NCI-H460 (cell line): Measurements from ENCODE around the gene GDPGP1. TPM values are rescaled to one million over a fixed set of nuclear protein-coding genes. Genes with fewer than 3 reads are reported as not detected.
A peak's percentile ranks its signal among the peaks of the same experiment; 100 is the strongest.
"Not testable (repeated sequence)": the region's sequence is repeated elsewhere in the genome, so short reads cannot be mapped to it uniquely, and the experiment has no call there.

Experiments used
- DNase-seq: peaks from one replicate; pipeline ENCODE4 v3.0.0-alpha.2; 2016; ENCODE audit warnings: low read depth; ENCODE audit errors: extremely low read depth
- polyA plus RNA-seq: library from polyadenylated mRNA; depleted of rRNA; stranded (reverse); fragments of >200 nt; gene quantifications from 2 replicates; pipeline ENCODE4 v1.2.3, GENCODE V29; 2014; cell fraction: nucleus; rRNA removed
- total RNA-seq: library from RNA; depleted of rRNA; stranded (reverse); fragments of >200 nt; shearing (Covaris generic); gene quantifications from 2 replicates; pipeline ENCODE4 v1.2.3, GENCODE V29; 2014; rRNA removed

The GDPGP1 gene
- total RNA-seq = 1.2 and 3.4 TPM in 2 replicates
- 0.81 and 1.4 TPM in 2 replicates for polyA plus RNA-seq

- DNase-seq = no peak
Measured at GRCh38 chr15:90234096-90234988, at the start of gene GDPGP1. Gene GDPGP1 (plus strand): TSS chr15:90234209. CDS start chr15:90240909, 6,700 bp downstream.

DNA sequence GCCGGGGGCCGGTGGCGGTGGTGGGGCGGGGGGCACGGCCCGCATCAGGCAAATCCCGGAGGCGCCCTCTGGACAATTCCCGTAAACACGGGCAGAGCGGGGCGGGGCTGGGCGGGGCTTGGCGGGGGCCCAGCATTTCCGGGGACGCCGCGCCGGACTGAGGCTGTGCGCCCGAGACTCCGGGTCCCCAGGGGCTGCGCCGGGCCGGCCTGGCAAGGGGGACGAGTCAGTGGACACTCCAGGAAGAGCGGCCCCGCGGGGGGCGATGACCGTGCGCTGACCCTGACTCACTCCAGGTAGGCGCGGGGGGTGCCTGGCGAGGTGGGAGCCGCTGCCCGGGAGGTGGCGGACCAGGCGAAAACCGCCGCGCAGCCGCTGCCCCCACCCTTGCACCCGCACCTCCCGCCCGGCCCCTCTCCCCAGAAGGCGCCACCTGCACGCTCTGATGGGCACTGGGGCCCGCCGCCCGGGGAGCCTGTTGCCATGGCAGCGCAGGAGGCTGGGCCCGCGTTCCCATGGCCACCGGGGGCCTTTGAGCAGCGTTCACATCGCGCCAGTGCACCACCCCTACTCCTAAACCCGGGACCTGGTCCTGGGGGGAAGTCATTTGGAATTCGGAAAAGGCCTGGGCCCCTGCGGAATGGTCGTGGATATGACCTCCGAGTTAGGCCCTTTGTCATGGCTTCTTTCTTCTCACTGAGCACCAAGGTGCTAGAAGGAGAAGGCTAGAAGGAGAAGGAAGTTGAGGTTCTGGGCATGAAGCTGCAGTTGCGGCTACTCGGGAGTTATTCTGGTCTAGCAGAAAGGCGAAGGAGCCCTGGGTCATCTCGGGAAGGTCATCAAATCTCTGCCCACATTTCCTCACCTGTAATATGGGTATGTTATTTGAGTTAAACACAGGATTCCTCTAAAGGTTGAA is 49.0 kb upstream of the GDPGP1 start:
- DNase-seq = peak; percentile 55

- DNase-seq = no peak
Measured at GRCh38 chr15:90187257-90187868, 46.6 kb upstream of the GDPGP1 start.

GRCh38 chr15:90188065-90188464 is 45.9 kb upstream of the GDPGP1 start:
- not testable (repeated sequence) for DNase-seq

GRCh38 chr15:90188914-90189748 is 44.9 kb upstream of the GDPGP1 start:
- no peak for DNase-seq

DNA sequence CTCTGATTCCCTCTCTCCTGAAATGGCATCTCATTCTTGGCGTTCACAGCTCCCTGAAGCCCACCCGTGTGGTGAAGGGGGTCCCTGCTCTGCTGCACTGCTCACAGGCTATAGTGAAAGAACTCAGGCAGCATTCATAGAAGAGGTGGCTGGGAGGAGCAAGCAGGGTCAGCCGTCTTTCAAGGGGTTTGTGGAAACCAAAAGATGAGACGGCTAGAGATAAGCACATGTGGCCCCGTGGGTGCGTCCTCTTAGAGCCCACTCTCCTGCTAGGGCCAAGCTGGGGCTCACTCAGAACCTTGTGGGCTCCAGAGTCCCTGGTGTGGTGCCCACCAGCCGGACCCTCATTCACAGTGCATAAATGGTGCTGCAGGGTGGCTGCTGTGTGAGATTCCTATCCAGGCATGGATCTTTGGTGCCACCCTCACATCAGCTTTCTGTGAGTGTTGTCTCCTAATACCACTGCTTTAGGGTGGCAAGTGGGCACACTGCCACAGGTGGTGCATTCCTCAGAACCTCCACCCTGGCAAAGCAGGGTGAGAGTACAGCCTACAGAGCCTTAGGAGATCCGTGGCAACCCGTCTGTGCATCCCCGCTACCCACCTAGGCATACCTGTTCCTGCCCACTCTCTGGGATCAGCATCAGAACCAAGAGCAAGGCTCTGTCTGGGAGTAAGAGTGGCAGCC is 44.1 kb upstream of the GDPGP1 start:
- DNase-seq = no peak

DNA sequence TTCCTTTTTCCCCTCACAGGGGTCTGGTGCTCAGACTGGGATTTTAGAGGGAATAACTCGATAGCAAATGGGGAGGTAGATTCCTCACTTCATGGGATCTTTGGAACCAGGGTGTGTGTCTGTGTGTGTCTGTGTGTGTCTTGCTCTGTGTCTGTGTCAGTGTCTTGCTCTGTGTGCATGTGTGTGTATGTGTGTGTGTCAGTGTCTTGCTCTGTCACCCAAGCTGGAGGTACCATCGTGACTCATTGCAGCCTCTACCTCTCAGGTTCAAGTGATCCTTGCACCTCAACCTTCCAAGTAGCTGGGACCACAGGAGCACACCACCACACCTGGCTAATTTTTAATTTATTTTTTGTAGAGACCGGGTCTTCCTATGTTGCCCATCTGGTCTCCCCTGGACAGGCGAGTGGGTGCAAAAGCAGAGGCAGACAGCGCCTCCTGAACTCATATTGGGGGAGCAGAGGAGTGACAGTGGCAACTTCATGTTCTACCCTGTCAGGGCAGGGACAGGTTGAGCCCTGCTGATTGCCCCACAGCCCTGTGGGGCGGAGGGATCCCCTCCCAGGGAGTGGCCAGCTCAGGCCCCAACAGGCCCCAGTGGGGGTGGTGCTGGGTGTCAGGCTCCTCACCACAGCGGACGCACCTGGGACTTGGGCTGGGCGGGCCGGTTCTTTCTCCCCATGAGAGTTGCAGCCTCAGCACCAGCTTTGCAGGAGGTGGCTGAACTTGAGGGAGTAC is 43.2 kb upstream of the GDPGP1 start:
- no peak for DNase-seq

DNA sequence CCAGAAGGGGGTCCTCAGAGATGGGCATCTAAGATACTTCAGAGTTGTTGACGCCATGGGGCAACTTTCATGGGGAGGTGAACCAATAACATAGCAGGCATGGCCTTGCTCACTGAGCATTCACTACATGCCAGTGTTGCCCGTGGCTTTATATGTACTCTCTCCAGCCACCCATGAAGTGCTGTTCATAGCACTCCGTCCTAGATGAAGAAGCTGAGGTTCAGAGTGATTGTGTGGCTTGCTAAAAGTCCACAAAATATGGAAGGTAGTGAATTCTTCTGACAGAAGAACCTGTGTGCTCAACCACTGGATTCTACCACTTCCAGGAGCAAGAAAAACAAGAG is 42.7 kb upstream of the GDPGP1 start:
- DNase-seq = no peak

- peak; percentile 57 for DNase-seq
Measured at GRCh38 chr15:90191794-90192509, 42.1 kb upstream of the GDPGP1 start.

DNA sequence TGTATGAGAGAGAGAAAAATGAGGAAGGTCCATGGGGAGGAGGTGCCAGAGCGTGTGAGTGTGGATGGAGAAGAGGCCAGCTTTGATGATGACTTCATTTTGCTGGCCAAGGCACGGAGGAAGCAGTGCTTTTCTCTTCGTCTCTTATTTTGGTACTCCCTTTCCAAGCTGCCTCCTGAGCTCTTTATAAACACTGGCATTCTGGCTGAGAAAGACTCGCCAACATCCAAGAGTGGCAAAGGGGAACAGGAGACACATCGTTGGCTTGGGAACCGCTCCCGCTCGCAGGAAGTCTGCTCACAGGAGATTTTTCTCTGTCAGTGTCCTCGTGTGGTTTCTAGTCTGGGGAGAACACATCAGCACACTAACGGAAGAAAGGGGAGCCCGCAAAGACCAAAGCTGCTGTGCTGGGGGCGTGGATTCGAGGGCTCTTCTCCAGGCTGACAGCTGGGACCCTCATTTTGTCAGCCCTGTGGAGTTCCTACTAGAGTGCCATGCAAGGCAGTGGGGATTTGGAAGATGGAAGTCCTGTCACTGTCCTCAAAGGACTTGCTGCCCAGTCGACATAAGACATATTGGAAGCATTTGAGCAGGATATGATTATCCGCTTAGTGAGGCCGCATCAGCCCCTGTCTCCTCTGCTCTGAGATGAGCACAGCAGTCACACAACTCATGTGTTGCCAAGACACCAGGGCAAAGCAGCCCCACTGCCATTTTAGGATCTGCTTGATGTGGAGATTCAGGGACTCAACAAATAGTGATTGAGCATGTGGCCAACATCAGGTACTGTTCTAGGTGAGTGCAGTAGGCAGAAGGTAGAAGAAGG is 40.8 kb upstream of the GDPGP1 start:
- DNase-seq = no peak

GRCh38 chr15:90194655-90195054 is 39.4 kb upstream of the GDPGP1 start:
- no peak for DNase-seq

DNA sequence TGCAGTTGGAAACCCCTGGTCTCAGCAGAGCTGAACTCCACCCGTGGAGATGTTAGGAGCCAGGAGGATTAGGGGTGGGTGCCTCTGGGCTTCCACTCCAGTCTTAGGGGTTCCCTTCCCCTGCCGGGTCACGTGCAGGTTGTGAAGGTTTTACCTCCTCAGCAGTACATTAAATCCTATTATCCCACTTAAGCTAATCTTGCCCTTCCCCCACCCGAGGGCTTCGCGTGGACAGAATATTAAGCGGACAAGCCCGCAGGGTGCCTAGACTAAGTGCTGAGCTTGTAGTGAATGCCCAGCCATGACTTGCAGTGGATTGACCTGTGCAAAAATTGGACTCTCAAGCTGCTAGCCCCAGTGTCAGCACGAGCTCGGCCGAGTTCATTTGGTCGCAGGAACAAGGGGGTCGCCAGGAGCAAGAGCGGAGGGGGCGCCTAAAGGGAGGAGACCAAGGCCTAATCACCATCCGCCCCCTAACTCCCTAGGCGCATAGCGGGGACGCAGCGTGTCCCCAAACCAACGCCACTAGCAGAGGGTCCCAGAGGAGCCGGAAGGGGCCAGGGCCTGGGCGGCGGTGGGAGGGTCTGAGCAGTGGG is 33.4 kb upstream of the GDPGP1 start:
- no peak for DNase-seq

- DNase-seq = no peak
Measured at GRCh38 chr15:90201130-90201943, 32.7 kb upstream of the GDPGP1 start, which contains the start of gene SEMA4B. Gene SEMA4B (plus strand): TSS chr15:90201330. CDS start chr15:90201579, 249 bp downstream.

DNA sequence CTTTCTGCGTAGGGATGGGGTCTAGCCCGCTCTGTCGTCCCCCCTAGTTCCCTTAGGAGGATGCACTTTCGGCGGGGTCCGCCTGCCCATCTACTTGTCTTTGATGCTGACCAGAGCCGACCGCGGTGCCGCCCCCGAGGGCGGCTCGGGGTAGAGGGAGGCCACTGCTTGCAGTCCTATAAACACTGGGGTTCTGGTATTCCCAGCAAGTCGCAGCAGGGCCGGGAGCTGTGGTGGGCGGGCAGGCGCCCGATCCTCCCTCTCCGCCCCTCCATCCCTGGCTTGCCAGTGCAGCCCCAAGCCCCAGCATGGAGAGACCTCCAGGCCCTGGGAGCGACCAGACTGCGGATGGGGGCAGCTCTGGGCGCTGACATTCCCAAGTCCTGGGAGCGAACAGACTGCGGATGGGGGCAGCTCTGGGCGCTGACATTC is 32.0 kb upstream of the GDPGP1 start:
- no peak for DNase-seq

DNA sequence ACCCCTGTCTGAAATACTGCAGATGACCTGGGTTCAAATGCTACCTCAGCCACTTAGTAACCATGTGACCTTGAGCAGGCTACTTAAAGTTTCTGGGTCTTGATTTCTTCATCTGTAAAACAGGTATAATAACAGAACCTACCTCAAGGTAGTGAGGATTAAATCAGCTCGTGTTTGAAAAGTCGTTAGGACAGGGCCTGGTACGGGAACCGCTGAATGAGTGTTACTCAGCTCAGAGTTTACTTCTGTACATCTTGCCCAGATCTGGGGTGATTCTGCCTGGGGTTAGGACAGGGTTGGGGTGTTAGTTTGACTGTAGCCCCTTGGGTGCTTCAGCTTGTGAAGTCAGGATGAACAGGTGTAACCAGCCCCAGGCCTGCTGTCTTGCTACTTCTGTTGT is 31.1 kb upstream of the GDPGP1 start:
- no peak for DNase-seq

- no peak for DNase-seq
Measured at GRCh38 chr15:90203473-90203872, 30.5 kb upstream of the GDPGP1 start.
